Raji (cell line): Measurements from ENCODE around the gene C12orf43.
A peak's percentile ranks its signal among the peaks of the same experiment; 100 is the strongest.

Experiments used
- POLR2A ChIP-seq: IDR thresholded peaks from 2 replicates; pipeline ENCODE4 v1.6.1; 2011; ENCODE audit warnings: low read depth, low read length, control low read depth; ENCODE audit not compliant: insufficient read depth

C12orf43 gene

GRCh38 chr12:121015825-121016766, at the start of gene C12orf43:
Gene C12orf43 (minus strand): TSS chr12:121016487. CDS start chr12:121016474, 13 bp downstream.
- TF ChIP-seq POLR2A, result peak; percentile 92

GRCh38 chr12:121065345-121065744, 49.1 kb upstream of the C12orf43 start:
- no peak for TF ChIP-seq POLR2A

GRCh38 chr12:121064116-121064515, 47.8 kb upstream of the C12orf43 start:
- TF ChIP-seq POLR2A, result no peak

- no peak for TF ChIP-seq POLR2A
Observed at GRCh38 chr12:121062391-121063045, 46.2 kb upstream of the C12orf43 start.

GRCh38 chr12:121061831-121062230, 45.5 kb upstream of the C12orf43 start:
- TF ChIP-seq POLR2A, result no peak

- no peak for TF ChIP-seq POLR2A
Observed at GRCh38 chr12:121060149-121061001, 44.1 kb upstream of the C12orf43 start.

- no peak for TF ChIP-seq POLR2A
Observed at GRCh38 chr12:121059031-121059898, 43.0 kb upstream of the C12orf43 start.

GRCh38 chr12:121057794-121058193, 41.5 kb upstream of the C12orf43 start:
- no peak for TF ChIP-seq POLR2A

GRCh38 chr12:121053706-121054105, 37.4 kb upstream of the C12orf43 start:
- no peak for TF ChIP-seq POLR2A

GRCh38 chr12:121050725-121051124, 34.4 kb upstream of the C12orf43 start:
- TF ChIP-seq POLR2A, result no peak

GRCh38 chr12:121048442-121048841, 32.2 kb upstream of the C12orf43 start:
- TF ChIP-seq POLR2A, result no peak

- no peak for TF ChIP-seq POLR2A
Observed at GRCh38 chr12:121043067-121043466, 26.8 kb upstream of the C12orf43 start.

GRCh38 chr12:121038861-121039668, 22.8 kb upstream of the C12orf43 start, which contains the start of gene OASL:
Gene OASL (minus strand): TSS chr12:121039246. CDS start chr12:121038971, 275 bp downstream.
- TF ChIP-seq POLR2A, result peak; percentile 42; the same call in 1 of the 2 replicates
